ENCODE data around the gene POLR3GL. TPM values are rescaled to one million over a fixed set of nuclear protein-coding genes. Genes with fewer than 3 reads are reported as not detected.

POLR3GL gene
- total RNA-seq, 4 donors from 2014 or later: 3.3 to 28.1 (median 8.6) TPM

GRCh38 chr1:145982010-145982723 is 17.7 kb downstream of the POLR3GL start:
- intact Hi-C loops (cut with DNase I; ENCODE audit: low total_unique reads): no loop called here
- peak; percentile 22 to 63 for DNase-seq
- H3K36me3 ChIP-seq: no peaks in the 10 kb centered on the region
- peak overlapping the region; percentile 96 to 100 for H3K27ac ChIP-seq
- peaks cover 12 to 31% of the 10 kb centered on the region in 2 donors for H3K4me1 ChIP-seq
- no peaks in the 10 kb centered on the region for H3K27me3 ChIP-seq
- TF ChIP-seq POLR2A (IDR thresholded peaks at IDR 0.05) (no peak), CTCF (IDR thresholded peaks at IDR 0.05) (no peak)
- no peaks in the 10 kb centered on the region for H3K9me3 ChIP-seq
- H3K4me3 ChIP-seq: no peak overlapping the region

- H3K4me3 ChIP-seq: no peak overlapping the region
- no peaks in the 10 kb centered on the region for H3K27me3 ChIP-seq
- TF ChIP-seq CTCF (IDR thresholded peaks at IDR 0.05): no peak
- TF ChIP-seq POLR2A (IDR thresholded peaks at IDR 0.05): no peak
- H3K9me3 ChIP-seq: no peaks in the 10 kb centered on the region
- H3K4me1 ChIP-seq: peaks cover 8 to 31% of the 10 kb centered on the region in 2 donors
- peak; percentile 47 to 72 for DNase-seq
- no peaks in the 10 kb centered on the region for H3K36me3 ChIP-seq
- intact Hi-C loops (cut with DNase I; ENCODE audit: low total_unique reads): no loop called here
- peak overlapping the region; percentile 96 to 100 for H3K27ac ChIP-seq
Measured at GRCh38 chr1:145983206-145983675, 18.8 kb downstream of the POLR3GL start.

- intact Hi-C loops (cut with DNase I; ENCODE audit: low total_unique reads): no loop called here
- H3K4me1 ChIP-seq: peaks cover 0 to 24% of the 10 kb centered on the region in 2 donors
- no peak for TF ChIP-seq POLR2A (IDR thresholded peaks at IDR 0.05)
- no peak for TF ChIP-seq CTCF (IDR thresholded peaks at IDR 0.05)
- no peaks in the 10 kb centered on the region for H3K9me3 ChIP-seq
- no peaks in the 10 kb centered on the region for H3K36me3 ChIP-seq
- H3K4me3 ChIP-seq: no peak overlapping the region
- H3K27ac ChIP-seq: peak overlapping the region; percentile 96 to 100
- no peaks in the 10 kb centered on the region for H3K27me3 ChIP-seq
- DNase-seq: peak in 1 of 2 donors; percentile 9
Measured at GRCh38 chr1:145983960-145984830, 19.7 kb downstream of the POLR3GL start.

DNA sequence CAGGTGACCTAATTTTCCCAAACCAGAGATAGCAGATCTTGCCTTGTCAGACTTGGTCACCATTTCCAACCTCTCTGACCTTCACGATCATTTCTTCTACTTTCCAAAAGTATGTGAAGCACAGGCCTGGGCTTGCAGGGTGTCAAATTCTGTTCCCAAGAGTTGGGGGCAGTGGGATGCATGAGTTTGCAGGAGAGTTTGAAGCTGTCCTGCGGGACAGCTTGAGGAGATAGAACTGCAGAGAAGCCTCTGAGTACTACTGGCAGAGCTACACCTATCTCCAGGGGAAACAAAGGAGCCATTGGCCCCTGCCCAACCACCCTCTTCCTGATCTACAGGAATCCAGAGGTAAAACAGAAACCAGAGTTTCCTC is 20.6 kb downstream of the POLR3GL start:
- Histone ChIP-seq H3K36me3 (no peaks in the 10 kb centered on the region), H3K4me3 (peak overlapping the region in 1 of 2 donors; percentile 1), H3K4me1 (peaks cover 0 to 19% of the 10 kb centered on the region in 2 donors), H3K9me3 (no peaks in the 10 kb centered on the region), H3K27me3 (no peaks in the 10 kb centered on the region), H3K27ac (peak overlapping the region; percentile 96 to 100)
- DNase-seq: peak; percentile 27 to 59
- intact Hi-C loops (cut with DNase I; ENCODE audit: low total_unique reads): no loop called here
- TF ChIP-seq POLR2A (IDR thresholded peaks at IDR 0.05): no peak

- intact Hi-C loops (cut with DNase I; ENCODE audit: low total_unique reads): no loop called here
- Histone ChIP-seq H3K4me3 (peak overlapping the region in 1 of 2 donors; percentile 1), H3K27ac (peak overlapping the region; percentile 96 to 100), H3K9me3 (no peaks in the 10 kb centered on the region), H3K27me3 (no peaks in the 10 kb centered on the region), H3K36me3 (no peaks in the 10 kb centered on the region), H3K4me1 (peaks cover 0 to 14% of the 10 kb centered on the region in 2 donors)
- DNase-seq: peak; percentile 55 to 77
- TF ChIP-seq CTCF (IDR thresholded peaks at IDR 0.05) (no peak), POLR2A (IDR thresholded peaks at IDR 0.05) (no peak)
Measured at GRCh38 chr1:145985502-145986439, 21.3 kb downstream of the POLR3GL start.
